ENCODE measurements around the gene SCD.
"Not testable (repeated sequence)": the region's sequence is repeated elsewhere in the genome, so short reads cannot be mapped to it uniquely, and the experiment has no call there.

The SCD gene

GRCh38 chr10:100374677-100375353 is 27.8 kb downstream of the SCD start:
- not testable (repeated sequence) for H3K36me3 ChIP-seq (ENCODE audit: control insufficient read depth, insufficient read depth, low read length); H3K9me3 ChIP-seq (ENCODE audit: control insufficient read depth, insufficient read depth, low read depth, low read length); H3K27me3 ChIP-seq (ENCODE audit: control insufficient read depth, insufficient read depth, low read length)
- Histone ChIP-seq H3K27ac (ENCODE audit: low read depth, low read length) (peak overlapping the region; percentile 99), H3K9ac (ENCODE audit: low read length) (peak overlapping the region; percentile 100), H3K4me1 (ENCODE audit: control insufficient read depth, insufficient read depth, low read length) (peaks cover 25% of the 10 kb centered on the region), H3K4me3 (ENCODE audit: low read depth, low read length) (peak overlapping the region; percentile 92)

DNA sequence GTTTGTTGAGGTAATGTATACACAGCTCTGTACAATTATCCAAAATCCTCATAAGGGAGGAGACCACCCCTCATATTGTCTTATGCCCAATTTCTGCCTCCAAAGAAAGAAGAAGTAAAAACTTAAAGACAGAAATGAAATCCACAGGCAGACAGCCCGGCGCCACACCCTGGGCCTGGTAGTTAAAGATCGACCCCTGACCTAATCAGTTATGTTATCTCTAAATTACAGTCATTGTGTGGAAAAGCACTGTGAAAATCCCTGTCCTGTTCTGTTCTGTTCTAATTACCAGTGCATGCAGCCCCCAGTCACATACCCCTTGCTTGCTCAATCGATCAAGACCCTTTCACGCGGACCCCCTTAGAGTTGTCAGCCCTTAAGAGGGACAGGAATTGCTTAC is 29.6 kb downstream of the SCD start:
- peaks cover 15% of the 10 kb centered on the region for H3K36me3 ChIP-seq (ENCODE audit: control insufficient read depth, insufficient read depth, low read length)
- not testable (repeated sequence) for H3K4me3 ChIP-seq (ENCODE audit: low read depth, low read length); H3K27me3 ChIP-seq (ENCODE audit: control insufficient read depth, insufficient read depth, low read length); H3K9me3 ChIP-seq (ENCODE audit: control insufficient read depth, insufficient read depth, low read depth, low read length); H3K27ac ChIP-seq (ENCODE audit: low read depth, low read length); H3K9ac ChIP-seq (ENCODE audit: low read length); H3K4me1 ChIP-seq (ENCODE audit: control insufficient read depth, insufficient read depth, low read length)

DNA sequence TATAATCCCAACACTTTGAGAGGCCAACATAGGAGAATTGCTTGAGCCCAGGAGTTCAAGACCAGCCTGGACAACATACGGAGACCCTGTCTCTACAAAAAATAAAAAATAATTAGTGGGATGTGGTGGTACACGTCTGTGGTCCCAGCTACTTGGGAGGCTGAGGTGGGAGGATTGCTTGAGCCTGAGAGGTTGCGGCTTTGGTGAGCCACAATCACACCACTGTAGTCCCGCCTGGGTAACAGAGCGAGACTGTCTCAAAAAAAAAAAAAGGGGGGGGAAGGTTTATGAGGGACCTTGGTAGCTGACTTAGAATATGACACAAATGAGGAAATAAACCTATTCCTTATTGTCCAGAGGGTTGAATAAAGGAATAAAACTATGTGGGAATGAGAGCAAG is 30.8 kb downstream of the SCD start:
- Histone ChIP-seq H3K9ac (ENCODE audit: low read length) (no peak overlapping the region), H3K27me3 (ENCODE audit: control insufficient read depth, insufficient read depth, low read length) (no peaks in the 10 kb centered on the region), H3K4me1 (ENCODE audit: control insufficient read depth, insufficient read depth, low read length) (0 out of 2 replicates have a peak, but pooled peaks cover 2% of the 10 kb centered on the region), H3K4me3 (ENCODE audit: low read depth, low read length) (no peak overlapping the region), H3K9me3 (ENCODE audit: control insufficient read depth, insufficient read depth, low read depth, low read length) (no peaks in the 10 kb centered on the region), H3K36me3 (ENCODE audit: control insufficient read depth, insufficient read depth, low read length) (peaks cover 27% of the 10 kb centered on the region), H3K27ac (ENCODE audit: low read depth, low read length) (no peak overlapping the region)

DNA sequence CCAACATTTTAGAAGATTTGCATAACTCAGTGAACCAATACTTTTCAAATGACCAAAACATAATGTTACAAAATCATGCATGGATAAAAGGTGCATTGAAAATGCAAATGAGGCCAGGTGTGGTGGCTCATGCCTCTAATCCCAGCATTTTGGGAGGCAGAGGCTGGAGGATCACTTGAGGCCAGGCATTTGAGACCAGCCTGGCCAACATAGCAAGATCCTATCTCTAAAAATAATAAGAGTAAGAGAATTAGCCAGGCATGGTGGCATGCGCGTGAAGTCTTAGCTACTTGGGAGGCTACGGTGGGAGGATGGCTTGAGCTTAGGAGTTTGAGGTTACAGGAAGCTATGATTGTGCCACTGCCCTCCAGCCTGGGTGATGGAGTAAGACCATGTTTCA is 33.4 kb downstream of the SCD start:
- H3K4me3 ChIP-seq (ENCODE audit: low read depth, low read length), result no peak overlapping the region
- H3K9me3 ChIP-seq (ENCODE audit: control insufficient read depth, insufficient read depth, low read depth, low read length), result no peaks in the 10 kb centered on the region
- H3K27me3 ChIP-seq (ENCODE audit: control insufficient read depth, insufficient read depth, low read length), result no peaks in the 10 kb centered on the region
- H3K4me1 ChIP-seq (ENCODE audit: control insufficient read depth, insufficient read depth, low read length), result no peaks in the 10 kb centered on the region
- H3K36me3 ChIP-seq (ENCODE audit: control insufficient read depth, insufficient read depth, low read length), result peaks cover 37% of the 10 kb centered on the region
- H3K27ac ChIP-seq (ENCODE audit: low read depth, low read length), result no peak overlapping the region
- H3K9ac ChIP-seq (ENCODE audit: low read length), result no peak overlapping the region

DNA sequence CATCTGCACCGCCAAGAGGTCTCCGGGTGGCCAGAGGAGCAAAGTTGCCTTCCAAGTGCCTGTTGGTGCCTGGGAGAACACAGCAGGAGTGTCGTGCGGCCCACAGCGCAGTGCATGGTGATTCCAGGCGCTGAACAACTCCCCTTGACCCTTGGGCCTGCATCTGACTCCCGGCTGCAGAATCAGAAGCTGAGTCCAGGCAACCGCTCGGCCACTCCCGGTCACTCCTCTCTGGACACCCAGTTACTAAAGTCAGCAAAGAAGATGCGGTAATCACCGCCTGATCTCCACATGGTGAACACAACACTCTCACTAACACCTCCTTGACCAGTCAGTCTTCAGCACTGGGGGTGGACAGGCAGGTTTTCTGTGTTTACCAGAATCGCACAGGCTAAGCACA is 35.5 kb downstream of the SCD start:
- Histone ChIP-seq H3K4me3 (ENCODE audit: low read depth, low read length) (no peak overlapping the region), H3K36me3 (ENCODE audit: control insufficient read depth, insufficient read depth, low read length) (peaks cover 50% of the 10 kb centered on the region), H3K27ac (ENCODE audit: low read depth, low read length) (no peak overlapping the region), H3K9me3 (ENCODE audit: control insufficient read depth, insufficient read depth, low read depth, low read length) (no peaks in the 10 kb centered on the region), H3K4me1 (ENCODE audit: control insufficient read depth, insufficient read depth, low read length) (no peaks in the 10 kb centered on the region), H3K27me3 (ENCODE audit: control insufficient read depth, insufficient read depth, low read length) (no peaks in the 10 kb centered on the region), H3K9ac (ENCODE audit: low read length) (no peak overlapping the region)

DNA sequence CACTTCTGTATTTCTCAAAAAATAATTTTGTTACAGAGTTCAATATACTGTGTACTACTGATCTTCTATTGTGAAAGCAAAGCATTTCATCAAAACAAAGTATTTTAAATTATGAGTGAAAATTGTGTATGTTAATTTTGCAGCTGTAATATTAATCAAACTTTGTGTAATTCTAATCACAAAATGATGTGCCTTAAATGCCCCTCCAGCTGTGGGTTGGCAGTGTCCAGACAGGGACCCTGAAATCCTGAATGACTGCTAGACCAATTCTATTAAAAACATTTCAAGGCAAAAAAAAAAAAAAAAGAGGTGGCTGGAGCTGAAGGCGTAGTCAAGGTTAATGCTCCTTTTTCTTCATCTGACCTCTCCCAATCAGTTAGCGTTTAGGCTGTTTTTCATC is 36.2 kb downstream of the SCD start:
- Histone ChIP-seq H3K9ac (ENCODE audit: low read length) (no peak overlapping the region), H3K9me3 (ENCODE audit: control insufficient read depth, insufficient read depth, low read depth, low read length) (0 out of 2 replicates have a peak, but pooled peaks cover under 1% of the 10 kb centered on the region), H3K27me3 (ENCODE audit: control insufficient read depth, insufficient read depth, low read length) (no peaks in the 10 kb centered on the region), H3K4me1 (ENCODE audit: control insufficient read depth, insufficient read depth, low read length) (no peaks in the 10 kb centered on the region), H3K4me3 (ENCODE audit: low read depth, low read length) (no peak overlapping the region), H3K27ac (ENCODE audit: low read depth, low read length) (no peak overlapping the region), H3K36me3 (ENCODE audit: control insufficient read depth, insufficient read depth, low read length) (peaks cover 57% of the 10 kb centered on the region)

- Histone ChIP-seq H3K4me1 (ENCODE audit: control insufficient read depth, insufficient read depth, low read length) (no peaks in the 10 kb centered on the region), H3K4me3 (ENCODE audit: low read depth, low read length) (no peak overlapping the region), H3K9me3 (ENCODE audit: control insufficient read depth, insufficient read depth, low read depth, low read length) (0 out of 2 replicates have a peak, but pooled peaks cover 2% of the 10 kb centered on the region), H3K9ac (ENCODE audit: low read length) (no peak overlapping the region), H3K36me3 (ENCODE audit: control insufficient read depth, insufficient read depth, low read length) (peaks cover 16% of the 10 kb centered on the region; the same call in 1 of the 2 replicates), H3K27ac (ENCODE audit: low read depth, low read length) (no peak overlapping the region), H3K27me3 (ENCODE audit: control insufficient read depth, insufficient read depth, low read length) (no peaks in the 10 kb centered on the region)
These were observed 44.4 kb downstream of the SCD start for GRCh38 chr10:100391163-100392002.

GRCh38 chr10:100392686-100393003 is 45.6 kb downstream of the SCD start:
- H3K27me3 ChIP-seq (ENCODE audit: control insufficient read depth, insufficient read depth, low read length), result no peaks in the 10 kb centered on the region
- H3K27ac ChIP-seq (ENCODE audit: low read depth, low read length), result no peak overlapping the region
- H3K9ac ChIP-seq (ENCODE audit: low read length), result no peak overlapping the region
- 0 out of 2 replicates have a peak, but pooled peaks cover 2% of the 10 kb centered on the region for H3K9me3 ChIP-seq (ENCODE audit: control insufficient read depth, insufficient read depth, low read depth, low read length)
- no peaks in the 10 kb centered on the region for H3K4me1 ChIP-seq (ENCODE audit: control insufficient read depth, insufficient read depth, low read length)
- H3K36me3 ChIP-seq (ENCODE audit: control insufficient read depth, insufficient read depth, low read length), result peaks cover 9% of the 10 kb centered on the region; the same call in 1 of the 2 replicates
- H3K4me3 ChIP-seq (ENCODE audit: low read depth, low read length), result no peak overlapping the region

- Histone ChIP-seq H3K9ac (ENCODE audit: low read length) (no peak overlapping the region), H3K4me1 (ENCODE audit: control insufficient read depth, insufficient read depth, low read length) (no peaks in the 10 kb centered on the region), H3K4me3 (ENCODE audit: low read depth, low read length) (no peak overlapping the region), H3K27ac (ENCODE audit: low read depth, low read length) (no peak overlapping the region), H3K27me3 (ENCODE audit: control insufficient read depth, insufficient read depth, low read length) (no peaks in the 10 kb centered on the region), H3K9me3 (ENCODE audit: control insufficient read depth, insufficient read depth, low read depth, low read length) (no peaks in the 10 kb centered on the region), H3K36me3 (ENCODE audit: control insufficient read depth, insufficient read depth, low read length) (no peaks in the 10 kb centered on the region)
These were observed 48.6 kb downstream of the SCD start for GRCh38 chr10:100395626-100396025.

DNA sequence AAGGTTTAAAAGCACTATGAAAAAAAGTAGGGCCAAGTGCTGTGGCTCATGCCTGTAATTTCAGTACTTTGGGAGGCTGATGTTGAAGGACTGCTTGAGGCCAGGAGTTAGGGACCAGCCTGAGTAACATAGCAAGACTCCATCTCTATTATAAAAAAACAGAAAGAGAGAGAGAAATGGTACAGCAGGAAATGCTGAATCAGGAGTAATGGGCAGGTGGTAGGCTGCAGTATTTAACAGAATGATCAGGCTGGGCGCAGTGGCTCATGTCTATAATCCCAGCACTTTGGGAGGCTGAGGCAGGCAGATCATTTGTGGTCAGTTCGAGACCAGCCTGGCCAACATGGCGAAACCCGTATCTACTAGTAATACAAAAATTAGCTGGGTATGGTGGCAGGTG is 49.6 kb downstream of the SCD start:
- H3K9me3 ChIP-seq (ENCODE audit: control insufficient read depth, insufficient read depth, low read depth, low read length), result no peaks in the 10 kb centered on the region
- H3K9ac ChIP-seq (ENCODE audit: low read length), result no peak overlapping the region
- H3K27me3 ChIP-seq (ENCODE audit: control insufficient read depth, insufficient read depth, low read length), result no peaks in the 10 kb centered on the region
- H3K4me1 ChIP-seq (ENCODE audit: control insufficient read depth, insufficient read depth, low read length), result no peaks in the 10 kb centered on the region
- no peak overlapping the region for H3K27ac ChIP-seq (ENCODE audit: low read depth, low read length)
- no peaks in the 10 kb centered on the region for H3K36me3 ChIP-seq (ENCODE audit: control insufficient read depth, insufficient read depth, low read length)
- H3K4me3 ChIP-seq (ENCODE audit: low read depth, low read length), result no peak overlapping the region

- Histone ChIP-seq H3K4me3 (ENCODE audit: low read depth, low read length) (no peak overlapping the region), H3K27me3 (ENCODE audit: control insufficient read depth, insufficient read depth, low read length) (no peaks in the 10 kb centered on the region), H3K27ac (ENCODE audit: low read depth, low read length) (no peak overlapping the region), H3K9ac (ENCODE audit: low read length) (no peak overlapping the region), H3K4me1 (ENCODE audit: control insufficient read depth, insufficient read depth, low read length) (no peaks in the 10 kb centered on the region), H3K36me3 (ENCODE audit: control insufficient read depth, insufficient read depth, low read length) (no peaks in the 10 kb centered on the region), H3K9me3 (ENCODE audit: control insufficient read depth, insufficient read depth, low read depth, low read length) (peaks cover 8% of the 10 kb centered on the region; the same call in 1 of the 2 replicates)
These were observed 54.7 kb downstream of the SCD start for GRCh38 chr10:100401631-100402328.
